Measurements from ENCODE around the gene MCTP2.

The MCTP2 gene

GRCh38 chr15:94411846-94412245, 180.5 kb downstream of the MCTP2 start:
- DNase-seq: no peak

- DNase-seq: no peak
These were observed 181.8 kb downstream of the MCTP2 start for GRCh38 chr15:94412979-94413746.

- no peak for DNase-seq
These were observed 183.6 kb downstream of the MCTP2 start for GRCh38 chr15:94414916-94415315.

- no peak for DNase-seq
These were observed 184.9 kb downstream of the MCTP2 start for GRCh38 chr15:94416267-94416666.

GRCh38 chr15:94416820-94417219, 185.5 kb downstream of the MCTP2 start:
- no peak for DNase-seq

- DNase-seq: no peak
These were observed 186.3 kb downstream of the MCTP2 start for GRCh38 chr15:94417501-94418293.

- no peak for DNase-seq
These were observed 190.3 kb downstream of the MCTP2 start for GRCh38 chr15:94421706-94422105.

GRCh38 chr15:94432279-94432678, 200.9 kb downstream of the MCTP2 start:
- DNase-seq: no peak

- DNase-seq: no peak
These were observed 207.8 kb downstream of the MCTP2 start for GRCh38 chr15:94439158-94439557.

GRCh38 chr15:94441760-94442159, 210.4 kb downstream of the MCTP2 start:
- DNase-seq: no peak

- DNase-seq: no peak
These were observed 211.1 kb downstream of the MCTP2 start for GRCh38 chr15:94442480-94442879.

- no peak for DNase-seq
These were observed 211.8 kb downstream of the MCTP2 start for GRCh38 chr15:94443186-94443585.

- no peak for DNase-seq
These were observed 214.3 kb downstream of the MCTP2 start for GRCh38 chr15:94445566-94446160.

GRCh38 chr15:94446441-94446840, 215.1 kb downstream of the MCTP2 start:
- no peak for DNase-seq

GRCh38 chr15:94451466-94451865, 220.1 kb downstream of the MCTP2 start:
- no peak for DNase-seq

- no peak for DNase-seq
These were observed 222.0 kb downstream of the MCTP2 start for GRCh38 chr15:94453227-94453988.

- DNase-seq: no peak
These were observed 223.9 kb downstream of the MCTP2 start for GRCh38 chr15:94455297-94455696.

- DNase-seq: no peak
These were observed 224.9 kb downstream of the MCTP2 start for GRCh38 chr15:94456226-94456625.

GRCh38 chr15:94457661-94458060, 226.3 kb downstream of the MCTP2 start:
- no peak for DNase-seq

GRCh38 chr15:94460624-94461023, 229.3 kb downstream of the MCTP2 start:
- DNase-seq: no peak

- DNase-seq: no peak
These were observed 235.7 kb downstream of the MCTP2 start for GRCh38 chr15:94467034-94467433.

GRCh38 chr15:94470492-94470891, 239.1 kb downstream of the MCTP2 start:
- no peak for DNase-seq

GRCh38 chr15:94476686-94477085, 245.3 kb downstream of the MCTP2 start:
- no peak for DNase-seq
